Activated CD8-positive, alpha-beta memory T cell treated with anti-CD3 and anti-CD28 coated beads for 48 hours (primary cell): Measurements from ENCODE around the gene GRIK3.

ENCODE experiments used
- DNase-seq, 3 experiments: peaks; one replicate each; pipeline ENCODE4 v3.0.0-alpha.2; 2020; ENCODE audit warnings: low read depth in 2 of 3, low spot score in 2 of 3

GRIK3 gene

GRCh38 chr1:36858981-36859380 lies 175.3 kb downstream of the GRIK3 start:
- no peak for DNase-seq

DNA sequence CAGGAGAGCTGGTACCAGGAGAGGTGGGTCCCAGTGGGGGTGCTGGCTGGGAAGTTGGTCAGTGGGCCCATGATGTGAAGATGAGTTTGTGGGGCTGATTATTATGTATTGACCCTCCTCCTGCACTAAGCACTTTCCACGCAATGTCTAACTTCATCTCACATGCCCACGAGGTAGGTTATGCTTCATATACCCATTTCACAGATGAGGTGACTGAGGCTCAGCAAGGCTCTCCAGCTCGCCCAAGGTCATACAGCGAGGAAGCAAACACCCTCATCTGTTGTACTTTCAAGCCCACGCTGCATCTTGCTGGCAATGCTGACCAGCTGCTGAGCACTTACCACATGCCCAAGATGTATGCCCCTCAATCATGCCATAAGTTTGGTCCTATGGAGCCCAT lies 175.8 kb downstream of the GRIK3 start:
- no peak for DNase-seq

- no peak for DNase-seq
Measured at GRCh38 chr1:36857754-36858153, 176.6 kb downstream of the GRIK3 start.

- DNase-seq: no peak
Measured at GRCh38 chr1:36855699-36856494, 178.4 kb downstream of the GRIK3 start.

DNA sequence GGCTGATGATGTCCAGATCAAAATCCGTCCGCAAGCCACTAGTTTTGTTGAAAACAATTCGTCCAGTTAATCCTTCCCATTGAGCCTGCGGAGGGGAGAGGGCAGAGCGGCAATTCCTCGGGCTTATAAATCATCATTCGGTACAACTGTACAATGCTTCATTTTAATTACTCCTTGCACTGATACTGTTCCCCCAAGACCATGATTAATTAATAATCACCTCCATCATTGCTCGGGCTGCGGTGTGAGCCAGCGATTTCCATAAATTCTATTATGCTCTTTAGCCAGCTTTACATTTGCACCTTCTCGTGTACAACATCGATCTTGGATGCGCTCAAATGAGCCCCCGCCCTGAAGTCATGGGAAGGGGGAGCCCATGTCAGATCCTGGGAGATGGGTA lies 180.7 kb downstream of the GRIK3 start:
- no peak for DNase-seq

- DNase-seq: no peak
Measured at GRCh38 chr1:36852586-36852985, 181.7 kb downstream of the GRIK3 start.

DNA sequence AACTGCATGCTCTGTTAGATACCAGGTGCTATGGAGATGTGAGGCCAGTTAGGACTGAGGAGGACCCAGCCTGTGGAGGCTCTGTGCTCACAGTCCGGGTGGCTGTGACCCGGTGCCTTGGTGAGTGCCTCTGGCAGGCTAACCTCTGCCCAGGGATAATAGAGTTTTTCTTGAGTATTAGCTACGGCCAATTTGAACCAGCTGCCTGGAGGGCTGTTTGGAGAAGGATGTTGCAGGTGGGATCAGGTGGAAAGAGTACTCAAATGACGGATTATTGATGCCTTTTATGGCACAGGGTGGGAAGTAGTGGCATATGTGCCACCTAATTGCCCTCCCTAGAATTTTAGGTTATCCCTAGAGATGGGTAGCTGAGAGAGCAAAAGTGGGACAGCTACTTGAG lies 182.7 kb downstream of the GRIK3 start:
- no peak for DNase-seq

GRCh38 chr1:36851087-36851486 lies 183.2 kb downstream of the GRIK3 start:
- no peak for DNase-seq

GRCh38 chr1:36849956-36850355 lies 184.4 kb downstream of the GRIK3 start:
- DNase-seq: no peak

DNA sequence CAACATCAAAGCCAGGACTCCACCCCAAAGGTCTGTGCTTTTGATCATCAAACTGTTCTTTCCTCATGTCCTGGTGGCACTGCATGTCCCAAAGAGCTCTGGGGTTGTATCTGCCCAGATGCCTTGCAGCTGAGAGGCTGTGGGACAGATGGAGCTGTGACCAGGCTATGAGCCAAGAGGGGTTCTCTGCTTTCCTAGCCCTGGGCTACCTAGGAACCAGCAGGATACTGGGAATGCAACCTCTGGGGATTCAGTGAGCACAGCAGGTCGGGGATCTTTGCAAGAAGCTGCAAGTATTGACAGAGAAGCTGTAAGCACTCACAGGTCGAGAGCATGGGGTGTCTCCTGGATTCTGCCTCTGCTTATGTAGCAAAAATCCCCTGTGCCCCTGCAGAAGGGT lies 186.6 kb downstream of the GRIK3 start:
- DNase-seq: no peak

DNA sequence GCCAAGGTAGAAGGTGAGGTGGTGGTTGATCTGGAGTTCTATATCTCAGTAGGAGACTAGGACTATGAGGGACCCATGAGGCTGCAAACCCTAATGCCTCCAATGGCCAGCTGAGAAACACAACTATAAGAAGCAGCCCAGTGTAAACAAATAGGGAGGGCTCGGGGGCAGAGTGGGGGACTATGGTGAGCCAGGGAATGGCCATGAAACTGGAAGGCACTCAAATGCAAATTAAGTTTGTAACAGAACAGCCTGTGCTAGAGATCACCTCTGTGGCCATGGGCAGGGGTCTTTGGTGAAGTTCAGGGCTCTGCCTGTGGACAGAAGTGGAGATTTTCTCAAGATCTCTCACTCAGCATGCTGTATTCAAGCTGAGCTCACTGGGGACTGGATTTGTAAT lies 187.1 kb downstream of the GRIK3 start:
- DNase-seq: no peak

DNA sequence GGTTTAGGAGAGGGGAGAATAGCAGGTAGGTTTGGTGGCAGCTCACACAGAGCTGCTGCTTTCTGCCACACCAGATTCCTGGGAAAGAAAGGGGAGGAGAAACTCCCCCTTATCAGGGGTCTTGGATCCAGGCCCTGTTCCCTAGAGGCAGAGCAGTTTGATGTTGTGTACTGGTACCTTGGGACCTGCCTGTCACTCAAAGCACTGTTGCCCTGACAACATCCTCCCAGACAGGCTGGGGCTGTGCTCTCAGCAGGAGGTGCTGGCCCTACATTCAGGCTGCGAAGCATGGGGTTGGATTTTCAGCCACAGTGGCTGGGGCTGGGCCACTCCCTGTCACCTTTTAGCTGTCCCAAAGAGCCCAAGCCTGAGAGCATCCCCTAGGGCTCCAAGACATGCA lies 188.0 kb downstream of the GRIK3 start:
- no peak for DNase-seq

DNA sequence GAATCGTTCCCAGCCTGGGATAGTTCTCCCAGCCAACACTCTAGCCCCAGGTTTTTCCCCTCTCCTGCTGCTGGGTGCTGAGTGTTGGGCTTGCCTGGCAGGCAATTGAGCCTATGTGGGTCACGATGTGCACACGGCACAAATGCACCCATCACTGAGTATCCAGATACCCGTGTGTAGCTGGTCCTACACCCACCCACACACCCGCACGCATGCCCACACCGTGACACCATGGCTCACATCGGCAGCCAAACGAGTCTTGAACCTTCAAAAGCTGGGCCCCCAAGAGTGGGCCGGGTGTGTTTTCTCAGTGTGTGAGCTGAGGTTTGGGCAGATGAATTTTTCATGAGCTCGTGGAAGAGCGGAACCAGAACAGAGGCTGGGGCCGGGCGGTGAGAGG lies 188.5 kb downstream of the GRIK3 start:
- DNase-seq: no peak

- no peak for DNase-seq
Measured at GRCh38 chr1:36844917-36845316, 189.4 kb downstream of the GRIK3 start.

DNA sequence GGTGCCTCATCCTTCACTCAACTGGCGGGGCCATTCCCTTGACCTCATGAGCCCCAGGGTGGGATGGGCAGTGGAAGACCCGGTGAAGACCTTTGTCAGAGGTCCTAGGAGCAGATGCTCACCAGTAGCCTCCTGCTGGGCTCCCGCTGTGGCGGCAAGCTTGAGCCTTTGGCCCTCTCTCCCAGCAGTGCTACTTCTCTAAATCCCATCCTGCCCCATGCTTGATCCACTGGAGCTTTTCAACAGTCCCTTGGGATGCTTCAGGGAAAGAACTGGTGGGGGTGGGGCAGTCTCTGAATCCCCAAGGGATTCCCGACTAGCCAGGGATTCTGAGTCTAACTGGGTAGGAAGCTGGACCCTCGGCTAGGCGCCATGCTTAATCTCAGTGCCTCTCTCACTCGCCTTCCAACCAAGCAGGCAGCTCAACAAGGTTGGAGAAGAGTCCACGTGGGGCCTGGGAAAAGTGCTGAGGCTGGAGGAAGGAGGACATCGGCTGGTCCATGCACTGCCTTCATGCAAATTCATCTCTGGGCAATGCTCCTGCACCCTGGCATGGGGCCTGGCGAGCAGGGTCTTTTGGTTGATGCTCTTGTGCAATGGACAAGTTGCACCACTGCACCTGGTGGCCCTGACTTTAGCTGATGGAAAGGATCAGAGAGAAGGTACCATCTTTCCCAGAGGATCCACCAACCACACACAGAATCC lies 190.3 kb downstream of the GRIK3 start:
- no peak for DNase-seq

GRCh38 chr1:36843027-36843426 lies 191.3 kb downstream of the GRIK3 start:
- DNase-seq: no peak

GRCh38 chr1:36842448-36842847 lies 191.9 kb downstream of the GRIK3 start:
- no peak for DNase-seq

DNA sequence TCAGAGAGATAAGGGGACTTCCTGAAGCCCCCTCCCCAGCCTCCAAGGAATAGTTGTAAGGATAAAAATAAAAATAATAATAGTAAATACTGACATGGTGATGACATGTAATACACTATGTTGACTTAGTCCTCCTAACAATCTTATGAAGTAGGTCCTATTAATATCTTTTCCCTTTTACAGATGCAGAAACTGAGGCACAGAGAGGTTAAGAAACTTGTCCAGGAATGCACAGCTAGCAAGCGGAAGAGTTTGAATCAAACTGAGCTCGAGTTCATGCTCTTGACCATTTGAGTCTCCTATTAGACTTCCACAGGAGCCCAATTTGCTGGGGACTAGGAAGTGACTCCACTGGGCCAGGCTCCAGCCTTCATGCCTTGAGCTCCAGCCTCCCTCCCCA lies 194.8 kb downstream of the GRIK3 start:
- DNase-seq: no peak

GRCh38 chr1:36838888-36839287 lies 195.4 kb downstream of the GRIK3 start:
- DNase-seq: no peak

DNA sequence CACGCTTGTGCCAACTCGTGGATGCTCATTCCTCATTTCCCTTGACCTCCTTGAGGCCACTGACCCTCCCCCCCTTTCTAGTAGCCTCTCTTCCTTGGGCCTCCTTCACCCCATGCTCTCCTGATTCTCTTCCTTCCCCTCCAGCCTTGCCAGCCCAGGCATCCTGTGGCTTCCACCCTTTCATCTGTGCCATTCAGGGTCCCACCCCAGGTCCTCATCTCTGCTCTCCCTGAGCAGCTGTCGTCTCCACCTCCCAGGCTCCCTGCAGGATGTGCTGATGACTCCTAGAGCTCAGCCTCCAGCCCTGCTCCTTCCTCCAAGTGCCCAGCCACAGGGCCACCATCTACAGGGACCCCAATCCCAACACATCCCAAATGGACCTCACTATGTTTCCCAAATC lies 197.4 kb downstream of the GRIK3 start:
- no peak for DNase-seq

GRCh38 chr1:36836196-36836883 lies 198.0 kb downstream of the GRIK3 start:
- no peak for DNase-seq

GRCh38 chr1:36835696-36836095 lies 198.6 kb downstream of the GRIK3 start:
- no peak for DNase-seq
